T-helper 22 cell (primary cell): ENCODE measurements around the gene MSMP.

Source experiments
- DNase-seq: peaks from one replicate; pipeline ENCODE4 v3.0.0-alpha.2; 2020; ENCODE audit warnings: low read depth

The MSMP gene, protein sequence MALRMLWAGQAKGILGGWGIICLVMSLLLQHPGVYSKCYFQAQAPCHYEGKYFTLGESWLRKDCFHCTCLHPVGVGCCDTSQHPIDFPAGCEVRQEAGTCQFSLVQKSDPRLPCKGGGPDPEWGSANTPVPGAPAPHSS

DNA sequence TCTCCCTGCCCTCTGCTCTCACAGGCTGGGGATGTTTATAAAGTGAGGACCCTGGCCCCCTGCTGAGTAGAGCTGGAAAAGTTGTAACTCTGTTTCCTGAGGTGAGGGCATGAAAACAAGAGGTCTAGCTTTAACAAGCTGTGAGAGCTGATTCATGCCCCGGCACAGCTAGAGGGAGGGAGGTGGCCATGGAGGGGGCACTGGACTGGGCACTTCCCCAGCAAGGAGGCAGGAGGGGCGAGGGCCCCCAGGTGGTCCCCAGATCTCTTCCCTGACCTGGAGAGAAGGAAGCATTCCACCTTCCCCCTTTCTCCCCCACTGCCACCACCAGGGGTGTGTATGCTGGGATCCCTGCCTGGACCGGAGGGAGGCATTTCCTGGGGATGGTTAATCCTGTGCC is at the start of gene MSMP:
Gene MSMP (minus strand): TSS at position 13 of the 400 bp plus-strand sequence. CDS start 147 bp downstream, outside the sequence.
- DNase-seq: no peak

DNA sequence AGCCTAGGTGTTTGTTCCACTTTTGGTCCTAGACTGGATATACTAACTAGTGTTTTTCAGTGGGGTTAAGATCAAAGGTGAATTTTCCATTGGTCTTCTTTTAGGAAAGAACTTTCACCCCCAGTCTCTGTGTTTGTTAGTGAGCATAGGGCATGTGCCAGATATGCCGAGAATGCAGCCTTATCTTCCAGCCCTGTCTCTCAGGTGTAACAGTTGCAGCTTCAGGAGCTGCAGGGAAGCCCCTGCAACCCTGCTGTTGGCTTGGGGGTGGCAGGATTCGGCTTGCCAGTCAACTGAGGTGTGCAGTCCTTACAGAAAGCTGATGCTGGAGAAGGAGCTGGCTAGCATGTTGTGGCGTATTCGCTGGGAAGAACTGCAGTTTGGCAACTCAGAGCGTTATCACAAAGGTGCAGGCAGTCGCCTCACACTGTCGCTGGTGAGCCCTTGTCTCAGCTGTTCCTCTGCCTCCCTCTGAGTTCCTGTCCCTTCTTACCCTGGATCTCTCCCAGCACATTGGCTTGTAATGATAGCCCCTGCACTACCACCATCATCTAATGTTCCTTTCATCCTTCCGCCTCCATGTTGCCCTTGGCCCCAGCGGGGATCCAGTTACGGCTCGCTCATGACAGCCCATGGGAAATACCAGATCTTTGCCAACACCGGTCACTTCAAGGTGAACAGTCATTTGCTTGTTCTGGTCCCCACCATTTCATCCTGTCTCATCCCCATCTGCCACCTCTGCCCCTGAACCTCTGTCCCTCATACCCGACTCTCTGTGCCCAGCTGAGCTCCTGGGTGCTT is 47.5 kb upstream of the MSMP start:
- DNase-seq: no peak

DNA sequence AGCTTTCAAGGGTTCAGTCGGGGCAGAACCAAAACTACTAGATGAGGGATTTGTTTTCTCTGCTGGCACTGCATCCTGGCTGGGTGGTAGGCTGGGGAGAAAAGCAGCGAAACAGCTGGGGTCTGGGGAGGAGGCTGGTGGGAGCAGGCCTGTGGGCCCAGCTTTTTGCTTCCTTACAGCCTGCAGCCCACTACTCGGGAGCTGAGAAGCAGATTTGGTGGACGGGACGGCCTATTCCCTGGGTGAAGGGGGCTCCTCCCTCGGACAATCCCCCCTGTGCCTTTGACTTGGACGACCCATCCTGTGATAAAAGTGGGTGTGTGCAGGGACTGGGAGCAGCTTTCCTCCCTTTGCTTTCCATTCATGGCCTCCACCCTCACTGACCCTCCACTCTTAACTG is 46.5 kb upstream of the MSMP start:
- DNase-seq: no peak

DNA sequence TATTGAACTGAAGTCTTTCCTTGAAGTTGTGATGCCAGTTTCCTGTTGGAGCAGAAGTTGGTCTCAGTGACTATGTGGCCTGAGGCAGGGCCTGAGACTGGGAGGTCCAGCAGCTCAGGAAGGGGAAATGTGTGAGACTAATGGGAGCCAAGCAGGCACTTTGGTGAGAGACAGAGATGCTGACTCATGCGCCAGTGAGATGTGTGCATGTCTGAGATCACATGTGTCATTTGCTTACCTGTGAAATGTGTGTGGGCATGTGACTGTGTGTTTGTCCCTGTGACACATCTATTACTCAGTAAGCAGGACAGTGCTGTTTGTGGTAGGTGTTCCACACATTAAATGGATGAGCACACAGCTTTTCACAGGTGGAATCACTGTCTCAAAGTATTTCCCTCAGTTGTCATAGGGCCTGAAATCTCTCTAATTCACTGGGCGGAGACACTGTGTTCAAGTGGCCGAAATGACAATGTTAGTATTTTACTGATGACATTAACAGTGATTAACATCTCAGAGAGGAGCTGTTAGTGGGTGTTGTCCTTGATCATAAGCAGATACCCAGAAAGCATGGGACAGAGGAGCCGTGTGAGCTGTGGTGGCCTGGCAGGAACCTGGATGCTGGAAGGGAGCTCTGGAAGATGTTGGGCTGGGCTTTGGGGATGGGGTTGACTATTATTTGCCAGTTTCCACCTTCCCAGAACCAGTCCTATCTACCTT is 44.7 kb upstream of the MSMP start:
- DNase-seq: no peak

DNA sequence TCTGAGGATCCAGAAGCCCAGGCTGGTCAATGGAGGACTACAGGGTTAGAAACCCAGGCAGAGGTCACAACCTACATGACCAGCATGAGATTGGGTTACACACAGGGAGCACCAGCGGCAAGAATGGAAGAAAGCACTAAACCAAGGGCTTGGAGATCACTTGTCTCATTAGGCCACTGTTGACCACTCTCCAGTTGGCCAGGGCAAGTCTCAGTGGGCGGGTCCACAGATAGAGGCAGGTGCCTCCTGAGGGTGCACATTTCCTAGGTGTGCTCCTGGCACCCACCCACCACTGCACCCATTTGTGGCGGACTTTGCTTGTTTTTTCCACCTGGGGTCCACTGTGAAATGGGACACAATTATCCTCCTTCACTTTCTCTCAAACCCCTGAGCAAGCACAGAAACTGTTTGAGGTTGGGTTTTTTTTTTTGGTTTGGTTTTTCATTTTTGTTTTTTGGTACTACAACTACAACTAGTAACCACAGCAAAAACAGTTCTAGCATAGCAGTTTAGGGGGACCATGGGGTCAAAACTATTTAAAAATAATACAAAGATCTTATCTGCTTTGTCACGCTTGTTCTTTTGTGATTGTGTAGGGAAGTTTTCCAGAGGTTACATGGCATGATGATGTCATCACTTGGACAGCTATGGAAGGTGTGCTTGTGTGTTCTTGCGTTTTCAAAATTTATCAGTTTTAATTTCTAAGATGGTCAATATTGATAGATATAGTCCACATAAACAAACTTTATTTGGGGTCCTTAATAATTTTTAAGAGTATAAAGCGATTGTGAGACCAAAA is 43.4 kb upstream of the MSMP start:
- no peak for DNase-seq

DNA sequence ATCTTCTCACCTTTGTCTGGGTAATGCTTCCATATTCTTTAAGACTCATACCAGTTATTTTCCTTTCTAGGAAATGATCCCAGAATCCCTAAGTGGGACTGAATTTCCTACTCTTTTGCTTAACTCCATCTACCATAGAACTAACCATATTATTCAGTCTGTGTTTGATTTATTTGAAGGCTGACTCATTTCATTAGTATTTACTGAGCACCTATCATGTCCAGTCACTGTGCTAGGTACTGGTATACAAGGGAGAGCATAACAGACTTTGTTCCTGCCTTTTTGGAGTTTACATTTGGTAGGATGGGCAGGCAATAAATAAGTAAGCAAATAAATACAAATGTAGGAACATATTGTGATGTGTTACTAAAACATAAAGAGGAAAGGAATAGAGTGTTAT is 41.6 kb upstream of the MSMP start:
- DNase-seq: no peak

DNA sequence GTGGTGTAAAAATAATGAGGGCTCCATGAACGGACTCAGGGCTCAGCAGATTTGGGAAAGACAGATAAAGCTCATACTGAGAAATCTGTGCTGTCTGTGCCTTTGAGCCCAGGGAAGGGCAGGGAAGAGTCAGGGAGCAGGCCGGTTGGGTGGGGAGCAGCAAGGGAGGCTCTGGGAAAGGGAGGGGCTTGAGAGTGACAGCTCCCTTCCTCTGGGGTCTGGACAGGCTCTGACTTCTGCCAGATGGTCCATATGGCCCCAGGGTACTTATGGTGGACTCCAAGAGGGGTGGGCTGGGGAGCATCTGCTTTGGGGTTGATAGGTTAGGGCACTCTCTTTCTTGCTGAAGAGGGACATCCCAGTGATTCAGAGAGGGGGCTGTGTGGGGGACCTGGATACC is 39.4 kb upstream of the MSMP start:
- DNase-seq: no peak

DNA sequence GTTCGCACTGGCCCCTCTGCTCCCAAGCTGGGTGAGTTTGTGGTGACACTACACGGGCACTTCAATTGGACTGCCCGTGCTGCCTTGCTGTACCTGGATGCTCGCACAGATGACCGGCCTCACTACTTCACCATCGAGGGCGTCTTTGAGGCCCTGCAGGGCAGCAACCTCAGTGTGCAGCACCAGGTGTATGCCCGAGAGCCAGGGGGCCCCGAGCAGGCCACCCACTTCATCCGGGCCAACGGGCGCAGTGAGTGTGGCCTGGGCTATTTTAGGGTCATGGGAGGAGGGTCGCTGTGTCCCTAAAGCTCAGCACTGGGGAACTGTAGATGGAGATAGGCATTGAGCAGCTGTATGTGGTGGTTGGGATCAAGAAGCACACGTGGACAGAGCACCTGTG is 38.8 kb upstream of the MSMP start:
- DNase-seq: no peak

DNA sequence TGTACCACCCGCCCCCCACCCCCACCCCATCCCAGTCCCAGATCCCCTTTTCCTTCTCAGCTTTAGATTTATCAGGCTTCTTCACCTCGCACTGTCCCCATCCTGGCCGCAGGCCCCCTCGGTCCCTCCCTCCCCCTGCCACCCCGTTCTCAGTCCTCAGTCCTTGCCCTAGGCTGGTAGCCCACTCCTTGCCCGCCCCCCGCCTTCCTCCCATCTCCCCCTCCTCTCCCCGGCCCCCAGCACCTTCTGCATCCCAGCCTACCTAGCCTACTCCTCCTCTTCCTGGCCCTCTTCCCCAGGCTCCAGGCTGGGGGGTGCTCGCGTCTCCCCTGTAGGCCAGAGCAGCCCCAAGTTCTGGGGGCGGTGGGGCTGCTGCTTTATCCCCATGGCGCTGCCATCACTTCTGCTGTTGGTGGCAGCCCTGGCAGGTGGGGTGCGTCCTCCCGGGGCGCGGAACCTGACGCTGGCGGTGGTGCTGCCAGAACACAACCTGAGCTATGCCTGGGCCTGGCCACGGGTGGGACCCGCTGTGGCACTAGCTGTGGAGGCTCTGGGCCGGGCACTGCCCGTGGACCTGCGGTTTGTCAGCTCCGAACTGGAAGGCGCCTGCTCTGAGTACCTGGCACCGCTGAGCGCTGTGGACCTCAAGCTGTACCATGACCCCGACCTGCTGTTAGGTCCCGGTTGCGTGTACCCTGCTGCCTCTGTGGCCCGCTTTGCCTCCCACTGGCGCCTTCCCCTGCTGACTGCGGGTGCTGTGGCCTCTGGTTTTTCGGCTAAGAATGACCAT is 38.1 kb upstream of the MSMP start:
- DNase-seq: no peak

DNA sequence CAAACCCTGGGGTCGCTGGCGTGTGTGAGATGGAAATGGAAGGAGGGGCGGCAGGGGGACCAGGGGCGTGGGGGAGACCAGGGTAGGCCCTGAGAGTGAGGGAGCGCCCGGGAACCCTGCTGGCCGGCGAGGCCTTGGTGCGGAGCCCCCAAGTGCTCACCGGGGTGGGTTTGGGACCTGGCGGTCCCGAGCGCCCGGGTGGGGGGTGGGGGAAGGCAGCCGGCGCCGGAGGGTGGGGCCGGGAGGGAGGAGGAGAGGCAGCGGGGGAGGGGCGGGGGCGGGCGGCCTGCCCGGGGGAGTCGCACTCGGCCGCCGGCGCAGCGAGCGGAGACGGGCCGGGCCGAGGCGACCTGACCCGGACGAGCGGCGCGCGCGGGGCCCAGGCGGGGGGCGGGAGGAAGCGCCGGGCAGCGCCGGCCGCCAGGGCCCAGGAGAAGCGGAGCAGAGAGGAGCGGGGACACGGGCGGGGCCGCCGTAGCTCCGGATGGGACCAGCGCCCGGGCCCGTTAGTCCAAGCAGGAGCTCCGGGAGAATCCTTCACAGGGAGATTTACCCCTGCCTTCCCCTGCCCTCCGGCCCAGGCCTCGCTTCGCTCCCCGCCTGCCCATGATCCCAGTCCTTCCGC is 37.3 kb upstream of the MSMP start, which contains the start of gene NPR2:
Gene NPR2 (plus strand): TSS at position 295 of the 625 bp plus-strand sequence. CDS start 818 bp downstream, outside the sequence.
- DNase-seq: no peak

DNA sequence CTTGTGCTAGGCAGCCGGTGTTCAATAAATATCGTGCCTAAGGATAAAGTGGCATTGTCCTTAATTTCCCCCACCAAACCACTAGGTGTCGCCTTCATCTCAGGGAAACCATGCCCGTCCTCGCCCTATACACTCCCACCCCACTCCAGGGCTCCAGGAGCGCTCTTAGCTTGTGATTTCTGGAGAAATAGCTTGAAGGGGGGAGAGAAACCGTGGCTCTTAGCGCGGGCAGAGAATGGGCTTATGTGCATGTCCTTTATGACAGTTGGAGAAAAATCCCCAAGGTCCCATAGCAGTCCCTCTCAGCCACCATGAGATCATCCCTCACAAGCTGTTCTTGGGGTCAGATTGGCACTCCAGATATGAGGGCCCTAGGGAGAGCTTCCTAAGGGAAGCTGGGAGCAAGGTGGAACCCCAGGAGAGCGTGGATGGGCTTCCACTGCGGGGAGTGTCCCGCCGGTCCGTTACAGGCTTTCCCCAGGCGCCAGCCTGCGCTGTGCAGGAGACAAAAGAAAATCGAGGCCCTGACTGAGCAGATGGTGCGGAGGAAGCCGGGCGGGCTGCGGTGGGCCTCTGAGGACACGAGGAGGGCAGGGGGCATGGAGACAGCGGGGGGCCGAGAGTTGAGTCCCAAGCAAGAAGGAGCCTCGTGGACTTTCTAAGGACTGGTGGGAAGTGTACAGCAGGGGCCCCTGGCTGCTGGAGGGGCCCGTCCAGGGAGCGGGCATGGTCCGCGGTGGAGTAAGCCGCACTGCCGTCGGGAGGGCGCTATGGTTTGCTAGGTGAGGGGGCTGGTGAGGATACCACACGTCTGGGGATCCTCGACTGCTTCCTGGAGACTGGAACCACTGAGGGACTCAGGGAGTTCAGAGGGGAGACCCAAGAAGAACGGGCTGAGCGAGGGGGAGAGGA is 36.6 kb upstream of the MSMP start:
- no peak for DNase-seq

DNA sequence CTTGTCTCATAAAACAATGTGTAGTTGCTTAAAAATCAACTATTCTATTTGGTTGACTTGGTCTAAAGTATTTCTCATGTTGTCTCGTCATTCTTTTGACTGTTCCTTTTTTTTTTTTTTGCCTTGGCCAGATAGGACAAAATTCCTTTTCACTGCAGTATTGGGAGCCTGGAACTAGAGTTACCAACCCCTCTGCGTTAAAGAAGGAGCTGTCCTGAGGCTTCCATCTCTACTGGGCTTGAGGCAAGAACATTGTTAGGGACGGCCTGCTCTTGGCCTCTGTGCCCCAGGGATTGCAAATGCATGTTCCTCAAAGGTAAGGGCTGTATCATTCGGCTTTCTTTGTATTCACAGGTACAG is 35.9 kb upstream of the MSMP start:
- no peak for DNase-seq

DNA sequence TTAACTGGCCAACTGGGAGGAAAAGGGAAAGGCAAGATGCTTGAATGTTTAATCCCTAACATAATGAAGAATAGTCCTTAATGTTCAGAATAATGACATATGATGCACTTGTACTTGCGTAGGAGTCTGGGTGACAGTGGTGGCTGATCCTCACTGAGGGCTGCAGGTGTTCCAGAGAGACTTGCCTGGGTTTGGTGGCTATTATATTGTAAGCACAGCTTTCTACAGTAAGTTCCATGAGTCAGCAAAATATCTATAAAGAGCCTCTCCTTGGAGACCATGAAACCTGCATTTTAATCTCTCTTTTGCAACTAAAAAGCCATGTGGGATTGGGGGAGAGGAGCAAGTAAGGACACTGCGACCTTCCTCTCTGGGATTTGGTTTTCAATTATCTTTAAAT is 35.5 kb upstream of the MSMP start:
- no peak for DNase-seq

DNA sequence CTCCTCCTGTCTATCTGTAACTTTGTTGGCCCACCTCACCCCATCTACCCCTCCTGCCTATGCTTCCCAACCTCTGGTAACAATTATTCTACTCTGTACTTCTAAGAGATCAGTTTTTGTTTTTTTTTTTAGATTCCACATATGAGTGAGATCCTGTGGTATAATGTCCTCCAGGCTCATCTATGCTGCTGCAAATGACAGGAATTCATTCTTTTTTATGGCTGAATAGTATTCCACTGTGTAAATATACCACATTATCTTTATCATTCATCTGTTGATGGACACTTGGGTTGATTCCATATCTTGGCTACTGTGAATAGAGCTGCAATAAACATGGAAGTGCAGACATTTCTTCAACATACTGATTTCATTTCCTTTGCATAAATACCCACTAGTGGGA is 29.3 kb upstream of the MSMP start:
- no peak for DNase-seq

DNA sequence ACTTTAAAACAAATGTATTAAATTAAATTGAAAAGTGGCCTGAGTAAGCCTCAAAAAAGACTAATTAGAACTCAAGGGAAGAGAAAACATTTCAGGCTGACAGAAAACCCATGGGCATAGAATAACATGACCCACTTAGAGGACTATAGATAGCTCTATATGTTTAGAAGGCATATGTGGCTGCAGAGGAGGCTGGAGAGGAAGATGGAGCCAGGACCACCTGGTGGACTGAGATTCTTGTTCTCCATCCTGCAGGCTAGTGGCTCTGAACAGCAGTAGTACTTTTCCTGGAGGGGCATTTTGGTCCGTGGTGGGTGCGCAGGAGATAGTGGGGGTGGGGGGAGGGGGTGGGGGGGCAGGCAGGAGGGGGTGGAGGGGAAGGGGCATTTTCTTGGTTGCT is 27.0 kb upstream of the MSMP start:
- DNase-seq: no peak

DNA sequence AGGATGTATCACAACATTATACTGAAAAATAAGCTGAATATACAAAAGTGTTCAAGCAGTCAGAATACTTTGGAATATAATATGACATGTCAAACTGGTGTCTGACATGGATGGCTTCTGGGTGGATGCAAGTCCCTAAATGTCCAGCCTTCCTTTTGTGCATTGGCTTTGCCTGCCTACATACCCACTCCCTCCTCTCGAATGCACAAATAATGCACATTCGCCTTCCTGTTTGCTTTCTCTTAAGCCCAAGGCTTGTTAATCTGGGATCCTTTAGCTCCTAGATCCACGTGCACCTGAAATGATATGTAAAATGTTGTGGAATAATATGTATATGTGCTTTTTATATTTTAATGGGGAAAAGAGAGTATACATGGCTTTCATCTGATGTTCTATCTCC is 24.4 kb upstream of the MSMP start:
- DNase-seq: no peak

DNA sequence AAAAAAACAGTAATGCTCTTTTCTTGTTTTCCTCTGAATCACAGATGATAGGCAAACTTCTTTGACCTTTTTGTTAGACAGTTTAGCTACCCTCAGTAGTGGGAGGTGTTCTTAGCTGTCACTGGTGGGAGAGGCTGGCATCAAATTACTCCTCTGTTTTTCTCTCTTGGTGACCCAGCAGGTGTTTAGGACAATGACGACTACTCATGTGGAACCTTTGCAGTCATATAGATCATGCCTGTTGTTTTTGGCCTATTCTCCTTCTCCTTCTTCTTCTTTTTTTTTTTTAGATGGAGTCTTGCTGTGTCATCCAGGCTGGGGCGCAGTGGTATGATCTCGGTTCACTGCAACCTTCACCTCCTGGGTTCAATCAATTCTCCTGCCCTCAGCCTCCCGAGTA is 21.9 kb upstream of the MSMP start:
- no peak for DNase-seq

DNA sequence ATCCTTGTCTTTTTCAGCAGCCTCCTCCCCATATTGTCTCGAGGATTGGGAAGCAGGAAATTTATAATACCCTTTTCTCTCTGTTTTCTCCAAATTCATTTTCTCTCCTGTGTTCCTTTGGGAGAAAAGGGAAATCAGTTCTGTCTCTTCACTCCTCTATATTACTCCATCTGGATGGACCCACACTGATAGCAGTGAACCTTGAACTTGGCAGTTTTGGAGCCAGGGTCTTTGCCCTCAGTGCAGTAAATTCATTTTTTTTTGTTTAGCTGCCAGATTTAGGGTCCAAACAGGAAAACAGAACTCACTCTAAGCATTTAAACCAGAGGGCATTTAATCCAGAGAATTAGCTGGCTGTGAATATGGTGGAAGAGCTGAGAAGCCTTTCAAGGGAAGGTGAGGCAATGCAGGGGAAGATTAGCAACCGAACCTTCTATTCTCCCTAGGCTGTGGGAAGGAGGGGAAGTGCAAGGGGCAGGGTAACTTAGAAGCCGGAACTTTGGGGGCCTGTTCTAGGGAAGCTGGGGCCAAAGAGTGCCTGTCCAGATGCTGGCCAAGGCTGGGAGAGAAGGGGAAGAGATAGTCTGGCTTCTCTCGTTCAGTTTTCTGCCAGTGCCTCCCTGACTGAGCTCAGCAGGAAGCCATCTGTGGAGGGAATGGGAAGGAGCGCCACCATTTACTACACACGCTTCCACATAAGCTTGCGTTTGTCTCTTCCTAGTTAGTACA is 21.0 kb upstream of the MSMP start:
- DNase-seq: no peak

DNA sequence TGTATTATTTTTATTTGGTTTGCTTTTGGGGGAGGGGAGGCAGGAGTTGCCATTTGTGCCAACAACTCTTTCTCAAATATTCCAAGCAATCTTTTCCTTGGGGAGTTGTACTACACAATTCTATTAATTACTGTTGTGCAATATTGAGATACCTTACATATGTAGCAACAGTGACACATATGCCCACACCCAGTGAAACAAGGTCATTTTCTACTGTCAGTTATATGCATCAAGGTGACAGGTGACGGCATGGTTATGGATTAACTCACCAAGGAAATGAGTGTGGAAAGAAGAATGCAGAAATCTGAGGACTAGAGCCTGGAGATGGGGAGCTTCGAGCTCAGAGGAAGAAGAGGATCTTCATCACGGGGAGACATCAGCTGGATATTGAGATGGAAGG is 17.9 kb upstream of the MSMP start:
- DNase-seq: no peak
